ENCODE measurements around the gene DPP4.

DNA sequence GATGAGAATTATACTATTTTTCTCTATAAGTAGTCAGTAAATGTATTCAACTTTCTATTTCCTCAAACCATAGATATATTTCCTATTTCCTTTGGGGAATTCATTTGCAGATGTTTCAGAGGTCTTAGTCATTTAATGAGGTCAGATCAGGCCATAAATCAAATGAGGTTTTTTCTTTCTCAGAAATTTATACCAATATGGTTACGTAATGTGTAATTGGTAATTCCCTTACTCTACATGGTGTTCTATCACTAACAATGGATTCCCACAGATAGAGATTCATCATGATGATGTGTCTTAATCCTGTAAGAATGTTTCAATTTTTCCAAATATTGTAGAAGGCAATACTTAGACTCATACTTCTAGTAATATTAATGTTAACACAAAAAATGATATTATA, 108.0 kb downstream of the DPP4 start:
- TF ChIP-seq, protein P1, sequence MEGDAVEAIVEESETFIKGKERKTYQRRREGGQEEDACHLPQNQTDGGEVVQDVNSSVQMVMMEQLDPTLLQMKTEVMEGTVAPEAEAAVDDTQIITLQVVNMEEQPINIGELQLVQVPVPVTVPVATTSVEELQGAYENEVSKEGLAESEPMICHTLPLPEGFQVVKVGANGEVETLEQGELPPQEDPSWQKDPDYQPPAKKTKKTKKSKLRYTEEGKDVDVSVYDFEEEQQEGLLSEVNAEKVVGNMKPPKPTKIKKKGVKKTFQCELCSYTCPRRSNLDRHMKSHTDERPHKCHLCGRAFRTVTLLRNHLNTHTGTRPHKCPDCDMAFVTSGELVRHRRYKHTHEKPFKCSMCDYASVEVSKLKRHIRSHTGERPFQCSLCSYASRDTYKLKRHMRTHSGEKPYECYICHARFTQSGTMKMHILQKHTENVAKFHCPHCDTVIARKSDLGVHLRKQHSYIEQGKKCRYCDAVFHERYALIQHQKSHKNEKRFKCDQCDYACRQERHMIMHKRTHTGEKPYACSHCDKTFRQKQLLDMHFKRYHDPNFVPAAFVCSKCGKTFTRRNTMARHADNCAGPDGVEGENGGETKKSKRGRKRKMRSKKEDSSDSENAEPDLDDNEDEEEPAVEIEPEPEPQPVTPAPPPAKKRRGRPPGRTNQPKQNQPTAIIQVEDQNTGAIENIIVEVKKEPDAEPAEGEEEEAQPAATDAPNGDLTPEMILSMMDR (conservative IDR thresholded peaks at IDR 0.05; ENCODE audit: low read depth in 2 of 2) = no peak
- TF ChIP-seq EZH2 (IDR thresholded peaks at IDR 0.05; ENCODE audit: low read depth, unreplicated experiment) (no peak), CREB1 (CRISPR knock-in tag; IDR thresholded peaks at IDR 0.05; ENCODE audit: low read depth) (no peak), POLR2AphosphoS5 (IDR thresholded peaks at IDR 0.05; ENCODE audit: low read depth) (no peak), EZH2phosphoT487 (IDR thresholded peaks at IDR 0.05; ENCODE audit: unreplicated experiment) (no peak), NANOG (IDR thresholded peaks at IDR 0.05; ENCODE audit: borderline replicate concordance) (no peak), JUNB (IDR thresholded peaks at IDR 0.05; ENCODE audit: unreplicated experiment) (no peak), ZNF114 (CRISPR knock-in tag; IDR thresholded peaks at IDR 0.05) (no peak), STAT1 (IDR thresholded peaks at IDR 0.05; ENCODE audit: unreplicated experiment) (no peak), ZNF331 (CRISPR knock-in tag; IDR thresholded peaks at IDR 0.05; ENCODE audit: low read depth) (no peak)
- TF ChIP-seq, protein P2, sequence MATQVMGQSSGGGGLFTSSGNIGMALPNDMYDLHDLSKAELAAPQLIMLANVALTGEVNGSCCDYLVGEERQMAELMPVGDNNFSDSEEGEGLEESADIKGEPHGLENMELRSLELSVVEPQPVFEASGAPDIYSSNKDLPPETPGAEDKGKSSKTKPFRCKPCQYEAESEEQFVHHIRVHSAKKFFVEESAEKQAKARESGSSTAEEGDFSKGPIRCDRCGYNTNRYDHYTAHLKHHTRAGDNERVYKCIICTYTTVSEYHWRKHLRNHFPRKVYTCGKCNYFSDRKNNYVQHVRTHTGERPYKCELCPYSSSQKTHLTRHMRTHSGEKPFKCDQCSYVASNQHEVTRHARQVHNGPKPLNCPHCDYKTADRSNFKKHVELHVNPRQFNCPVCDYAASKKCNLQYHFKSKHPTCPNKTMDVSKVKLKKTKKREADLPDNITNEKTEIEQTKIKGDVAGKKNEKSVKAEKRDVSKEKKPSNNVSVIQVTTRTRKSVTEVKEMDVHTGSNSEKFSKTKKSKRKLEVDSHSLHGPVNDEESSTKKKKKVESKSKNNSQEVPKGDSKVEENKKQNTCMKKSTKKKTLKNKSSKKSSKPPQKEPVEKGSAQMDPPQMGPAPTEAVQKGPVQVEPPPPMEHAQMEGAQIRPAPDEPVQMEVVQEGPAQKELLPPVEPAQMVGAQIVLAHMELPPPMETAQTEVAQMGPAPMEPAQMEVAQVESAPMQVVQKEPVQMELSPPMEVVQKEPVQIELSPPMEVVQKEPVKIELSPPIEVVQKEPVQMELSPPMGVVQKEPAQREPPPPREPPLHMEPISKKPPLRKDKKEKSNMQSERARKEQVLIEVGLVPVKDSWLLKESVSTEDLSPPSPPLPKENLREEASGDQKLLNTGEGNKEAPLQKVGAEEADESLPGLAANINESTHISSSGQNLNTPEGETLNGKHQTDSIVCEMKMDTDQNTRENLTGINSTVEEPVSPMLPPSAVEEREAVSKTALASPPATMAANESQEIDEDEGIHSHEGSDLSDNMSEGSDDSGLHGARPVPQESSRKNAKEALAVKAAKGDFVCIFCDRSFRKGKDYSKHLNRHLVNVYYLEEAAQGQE (IDR thresholded peaks at IDR 0.05; ENCODE audit: unreplicated experiment) = no peak

Measured in GM23338 (cell line).